GM12878 (cell line): ENCODE measurements around the gene ALG11. TPM values are rescaled to one million over a fixed set of nuclear protein-coding genes. Genes with fewer than 3 reads are reported as not detected.

Experiments
- BCL11A ChIP-seq: IDR thresholded peaks from 2 replicates; pipeline ENCODE4 v1.6.1; 2011; ENCODE audit warnings: low read depth, low read length
- CEBPZ ChIP-seq: fragments of 150-350 bp; IDR thresholded peaks from 2 replicates; pipeline ENCODE4 v1.6.1; 2016; ENCODE audit warnings: low read depth, low read length
- EED ChIP-seq: sonication (generic); IDR thresholded peaks from 2 replicates; pipeline ENCODE4 v1.6.1; 2016; ENCODE audit warnings: antibody characterized with exemption, low read depth
- EGR1 ChIP-seq, 2 experiments: IDR thresholded peaks; 1 replicate in 1 of 2; 2 replicates in 1 of 2; pipeline ENCODE4 v1.6.1; 2011 to 2012; ENCODE audit warnings: low read depth in 2 of 2, low read length in 2 of 2, borderline replicate concordance in 1 of 2, mild to moderate bottlenecking in 1 of 2, moderate library complexity in 1 of 2
- ETV6 ChIP-seq, 2 experiments: fragments of 450-650 bp in 1 of 2; IDR thresholded peaks in 1 of 2; conservative IDR thresholded peaks in 1 of 2; 2 replicates each; pipeline ENCODE4 v1.6.1; 2014; ENCODE audit warnings: antibody characterized with exemption in 1 of 2, borderline replicate concordance in 1 of 2, low read depth in 1 of 2, mild to moderate bottlenecking in 1 of 2, moderate library complexity in 1 of 2
- FOXM1 ChIP-seq: IDR thresholded peaks from 2 replicates; pipeline ENCODE4 v1.6.1; 2012; ENCODE audit warnings: low read depth, mild to moderate bottlenecking, inconsistent platforms, low read length, moderate library complexity
- GABPA ChIP-seq: IDR thresholded peaks from 2 replicates; pipeline ENCODE4 v1.6.1; 2014; ENCODE audit warnings: antibody characterized with exemption, low read depth, mild to moderate bottlenecking, inconsistent platforms
- IKZF1 ChIP-seq: fragments of 450-650 bp; conservative IDR thresholded peaks from 2 replicates; pipeline ENCODE4 v1.6.1; 2017; ENCODE audit warnings: antibody characterized with exemption, mild to moderate bottlenecking
- IRF5 ChIP-seq: fragments of 450-650 bp; IDR thresholded peaks from 2 replicates; pipeline ENCODE4 v1.6.1; 2017; ENCODE audit warnings: borderline replicate concordance
- KLF5 ChIP-seq: fragments of 450-650 bp; IDR thresholded peaks from 2 replicates; pipeline ENCODE4 v1.6.1; 2014; ENCODE audit warnings: mild to moderate bottlenecking; ENCODE audit not compliant: partially characterized antibody
- MXI1 ChIP-seq: fragments of 150-350 bp; IDR thresholded peaks from 2 replicates; pipeline ENCODE4 v1.6.1; 2011; ENCODE audit warnings: low read depth, mild to moderate bottlenecking, inconsistent platforms, low read length, improper control_type of control experiment
- NFYA ChIP-seq: IDR thresholded peaks from 2 replicates; pipeline ENCODE4 v1.6.1; 2011; ENCODE audit warnings: low read depth, mild to moderate bottlenecking, low read length, improper control_type of control experiment, borderline replicate concordance
- PML ChIP-seq: IDR thresholded peaks from 2 replicates; pipeline ENCODE4 v1.6.1; 2012; ENCODE audit warnings: low read length, inconsistent platforms
- POLR2AphosphoS2 ChIP-seq: IDR thresholded peaks from 2 replicates; pipeline ENCODE4 v1.6.1; 2011; ENCODE audit warnings: low read depth, mild to moderate bottlenecking, low read length, improper control_type of control experiment, moderate library complexity
- RELB ChIP-seq: fragments of 450-650 bp; IDR thresholded peaks from 2 replicates; pipeline ENCODE4 v1.6.1; 2017; ENCODE audit warnings: low read depth, mild to moderate bottlenecking, moderate library complexity
- STAT3 ChIP-seq: IDR thresholded peaks from 2 replicates; pipeline ENCODE4 v1.6.1; 2011; ENCODE audit warnings: low read depth, low read length, improper control_type of control experiment
- TARDBP ChIP-seq: IDR thresholded peaks from 2 replicates; pipeline ENCODE4 v1.6.1; 2016; ENCODE audit warnings: borderline replicate concordance
- polyA plus RNA-seq, 11 experiments: library from polyadenylated mRNA; depleted of rRNA in 4 of 11; unstranded in 6 of 11; stranded (reverse) in 5 of 11; fragments of >200 nt; fragmentation: Nextera tagmentation in 4 of 11; fragmentation: Illumina TruSeq in 1 of 11; extraction: Ambion mirVana in 4 of 11; extraction: Trizol in 1 of 11; gene quantifications; 1 replicate in 1 of 11; 2 replicates in 10 of 11; pipeline versions ENCODE4 v1.2.1 to v1.2.3, GENCODE V29; 2011 to 2016; ENCODE audit warnings: inconsistent platforms in 2 of 11, missing spikeins in 2 of 11, low read depth in 1 of 11
- total RNA-seq, 4 experiments: library from RNA; depleted of rRNA in 3 of 4; stranded (reverse); fragments of >200 nt in 3 of 4; fragmentation: Illumina TruSeq in 1 of 4; extraction: Trizol in 1 of 4; gene quantifications; 2 replicates each; pipeline versions ENCODE4 v1.2.1 to v1.2.3, GENCODE V29; 2013 to 2021
- TF ChIP-seq, protein P1 (sequence below): fragments of 450-650 bp; conservative IDR thresholded peaks from 2 replicates; pipeline ENCODE4 v1.6.1; 2017; ENCODE audit warnings: mild to moderate bottlenecking, moderate library complexity
- TF ChIP-seq, protein P2 (sequence below): IDR thresholded peaks from 2 replicates; pipeline ENCODE4 v1.6.1; 2011; ENCODE audit warnings: low read depth, low read length, improper control_type of control experiment, borderline replicate concordance
- TF ChIP-seq, protein P3 (sequence below): fragments of 450-650 bp; IDR thresholded peaks from 2 replicates; pipeline ENCODE4 v1.6.1; 2017; ENCODE audit warnings: mild to moderate bottlenecking

ALG11 gene
- total and polyA plus RNA-seq, 10 of the 15 experiments (the other 5 are each of a cell fraction or from before 2014, with no cell fraction given): 8.4 to 27.7 (median 15.6) TPM

GRCh38 chr13:52012512-52012836 lies 276 bp downstream of the ALG11 start (continued):
- TF ChIP-seq CEBPZ: no peak
- no peak for TF ChIP-seq MXI1
- TF ChIP-seq TARDBP: no peak
- TF ChIP-seq BCL11A: no peak
- no peak for TF ChIP-seq KLF5
- TF ChIP-seq IKZF1: no peak
- peak; percentile 79 for TF ChIP-seq RELB
- TF ChIP-seq IRF5: no peak
- TF ChIP-seq NFYA: no peak
- TF ChIP-seq EED: no peak
- TF ChIP-seq FOXM1: no peak
- 0 out of 2 replicates have a peak, but pooled peaks have one; percentile 1 for TF ChIP-seq PML
- TF ChIP-seq ETV6 (conservative IDR thresholded peaks at IDR 0.05 in 1 of 2, IDR thresholded peaks at IDR 0.05 in 1 of 2; ENCODE audit: borderline replicate concordance in 1 of 2, low read depth in 1 of 2): no peak
- TF ChIP-seq EGR1 (IDR thresholded peaks at IDR 0.05; ENCODE audit: borderline replicate concordance in 1 of 2, low read depth in 2 of 2, low read length in 2 of 2): no peak
- TF ChIP-seq, protein P1, sequence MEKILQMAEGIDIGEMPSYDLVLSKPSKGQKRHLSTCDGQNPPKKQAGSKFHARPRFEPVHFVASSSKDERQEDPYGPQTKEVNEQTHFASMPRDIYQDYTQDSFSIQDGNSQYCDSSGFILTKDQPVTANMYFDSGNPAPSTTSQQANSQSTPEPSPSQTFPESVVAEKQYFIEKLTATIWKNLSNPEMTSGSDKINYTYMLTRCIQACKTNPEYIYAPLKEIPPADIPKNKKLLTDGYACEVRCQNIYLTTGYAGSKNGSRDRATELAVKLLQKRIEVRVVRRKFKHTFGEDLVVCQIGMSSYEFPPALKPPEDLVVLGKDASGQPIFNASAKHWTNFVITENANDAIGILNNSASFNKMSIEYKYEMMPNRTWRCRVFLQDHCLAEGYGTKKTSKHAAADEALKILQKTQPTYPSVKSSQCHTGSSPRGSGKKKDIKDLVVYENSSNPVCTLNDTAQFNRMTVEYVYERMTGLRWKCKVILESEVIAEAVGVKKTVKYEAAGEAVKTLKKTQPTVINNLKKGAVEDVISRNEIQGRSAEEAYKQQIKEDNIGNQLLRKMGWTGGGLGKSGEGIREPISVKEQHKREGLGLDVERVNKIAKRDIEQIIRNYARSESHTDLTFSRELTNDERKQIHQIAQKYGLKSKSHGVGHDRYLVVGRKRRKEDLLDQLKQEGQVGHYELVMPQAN: peak; percentile 34; the same call in 1 of the 2 replicates
- TF ChIP-seq, protein P2, sequence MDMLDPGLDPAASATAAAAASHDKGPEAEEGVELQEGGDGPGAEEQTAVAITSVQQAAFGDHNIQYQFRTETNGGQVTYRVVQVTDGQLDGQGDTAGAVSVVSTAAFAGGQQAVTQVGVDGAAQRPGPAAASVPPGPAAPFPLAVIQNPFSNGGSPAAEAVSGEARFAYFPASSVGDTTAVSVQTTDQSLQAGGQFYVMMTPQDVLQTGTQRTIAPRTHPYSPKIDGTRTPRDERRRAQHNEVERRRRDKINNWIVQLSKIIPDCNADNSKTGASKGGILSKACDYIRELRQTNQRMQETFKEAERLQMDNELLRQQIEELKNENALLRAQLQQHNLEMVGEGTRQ: no peak
- TF ChIP-seq GABPA: no peak
- TF ChIP-seq POLR2AphosphoS2: no peak
- TF ChIP-seq STAT3: no peak
- TF ChIP-seq, protein P3, sequence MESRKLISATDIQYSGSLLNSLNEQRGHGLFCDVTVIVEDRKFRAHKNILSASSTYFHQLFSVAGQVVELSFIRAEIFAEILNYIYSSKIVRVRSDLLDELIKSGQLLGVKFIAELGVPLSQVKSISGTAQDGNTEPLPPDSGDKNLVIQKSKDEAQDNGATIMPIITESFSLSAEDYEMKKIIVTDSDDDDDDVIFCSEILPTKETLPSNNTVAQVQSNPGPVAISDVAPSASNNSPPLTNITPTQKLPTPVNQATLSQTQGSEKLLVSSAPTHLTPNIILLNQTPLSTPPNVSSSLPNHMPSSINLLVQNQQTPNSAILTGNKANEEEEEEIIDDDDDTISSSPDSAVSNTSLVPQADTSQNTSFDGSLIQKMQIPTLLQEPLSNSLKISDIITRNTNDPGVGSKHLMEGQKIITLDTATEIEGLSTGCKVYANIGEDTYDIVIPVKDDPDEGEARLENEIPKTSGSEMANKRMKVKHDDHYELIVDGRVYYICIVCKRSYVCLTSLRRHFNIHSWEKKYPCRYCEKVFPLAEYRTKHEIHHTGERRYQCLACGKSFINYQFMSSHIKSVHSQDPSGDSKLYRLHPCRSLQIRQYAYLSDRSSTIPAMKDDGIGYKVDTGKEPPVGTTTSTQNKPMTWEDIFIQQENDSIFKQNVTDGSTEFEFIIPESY: no peak
